K562 (cell line): ENCODE measurements around the gene EFNA1. TPM values are rescaled to one million over a fixed set of nuclear protein-coding genes. Genes with fewer than 3 reads are reported as not detected.

Experiments used
- ARNT ChIP-seq, 2 experiments: fragments of 450-650 bp; IDR thresholded peaks; 2 replicates each; pipeline ENCODE4 v1.6.1; 2016; ENCODE audit warnings: mild to moderate bottlenecking in 1 of 2
- FOS ChIP-seq: IDR thresholded peaks from 3 replicates; pipeline ENCODE4 v1.6.1; 2011; ENCODE audit not compliant: insufficient read length; ENCODE audit errors: extremely low read depth
- ILK ChIP-seq: fragments of 450-650 bp; IDR thresholded peaks from 2 replicates; pipeline ENCODE4 v1.6.1; 2016; ENCODE audit warnings: missing genetic modification characterization, low read depth, mild to moderate bottlenecking, missing compliant biosample characterization, moderate library complexity, borderline replicate concordance
- KDM2B ChIP-seq: fragments of 250-450 bp; sonication (Bioruptor Pico); IDR thresholded peaks from 2 replicates; pipeline ENCODE4 v1.8.0; 2021; ENCODE audit warnings: mild to moderate bottlenecking, moderate library complexity
- MECOM ChIP-seq: fragments of 250-450 bp; sonication (Bioruptor Pico); IDR thresholded peaks from 2 replicates; pipeline ENCODE4 v1.8.0; 2022; ENCODE audit warnings: inconsistent platforms
- MIER1 ChIP-seq: fragments of 450-650 bp; IDR thresholded peaks from 2 replicates; pipeline ENCODE4 v1.6.1; 2016; ENCODE audit warnings: antibody characterized with exemption, mild to moderate bottlenecking, low read depth
- NBN ChIP-seq: fragments of 450-650 bp; IDR thresholded peaks from 2 replicates; pipeline ENCODE4 v1.6.1; 2016; ENCODE audit warnings: low read depth, mild to moderate bottlenecking
- NFRKB ChIP-seq: fragments of 450-650 bp; IDR thresholded peaks from 2 replicates; pipeline ENCODE4 v1.6.1; 2016; ENCODE audit warnings: low read depth
- NFYB ChIP-seq: IDR thresholded peaks from 2 replicates; pipeline ENCODE4 v1.6.1; 2011; ENCODE audit warnings: mild to moderate bottlenecking, moderate library complexity; ENCODE audit not compliant: insufficient read length; ENCODE audit errors: extremely low read depth
- NRF1 ChIP-seq, 2 experiments: fragments of 450-650 bp; IDR thresholded peaks in 1 of 2; conservative IDR thresholded peaks in 1 of 2; 2 replicates each; pipeline ENCODE4 v1.6.1; 2014; ENCODE audit warnings: mild to moderate bottlenecking in 2 of 2
- PHF8 ChIP-seq: fragments of 200-600 bp; sonication (generic); IDR thresholded peaks from 2 replicates; pipeline ENCODE4 v1.6.1; 2012; ENCODE audit warnings: mixed run types, mild to moderate bottlenecking, inconsistent platforms, low read length, moderate library complexity, borderline replicate concordance
- SPI1 ChIP-seq: IDR thresholded peaks from 2 replicates; pipeline ENCODE4 v1.6.1; 2011; ENCODE audit warnings: low read depth, low read length, control low read depth, borderline replicate concordance
- STAT5A ChIP-seq: IDR thresholded peaks from 2 replicates; pipeline ENCODE4 v1.6.1; 2012; ENCODE audit warnings: low read length, inconsistent platforms, borderline replicate concordance
- TEAD4 ChIP-seq, 2 experiments: sonication (generic) in 1 of 2; formaldehyde crosslinking in 1 of 2; IDR thresholded peaks; 2 replicates each; pipeline versions ENCODE4 v1.6.1 to v1.8.0; 2012 to 2022; ENCODE audit warnings: borderline replicate concordance in 1 of 2, inconsistent platforms in 1 of 2, low read length in 1 of 2, mild to moderate bottlenecking in 1 of 2, missing genetic modification reagents in 1 of 2
- TFAM ChIP-seq: fragments of 250-450 bp; sonication (Bioruptor Pico); conservative IDR thresholded peaks from 2 replicates; pipeline ENCODE4 v1.5.0; 2021; ENCODE audit warnings: mild to moderate bottlenecking, moderate library complexity
- polyA plus RNA-seq, 8 experiments: library from polyadenylated mRNA; depleted of rRNA in 4 of 8; stranded (reverse) in 5 of 8; unstranded in 3 of 8; fragments of >200 nt; fragmentation: Nextera tagmentation in 2 of 8; fragmentation: Illumina TruSeq in 1 of 8; extraction: Ambion mirVana in 2 of 8; extraction: Trizol in 1 of 8; gene quantifications; 2 replicates each; pipeline versions ENCODE4 v1.2.1 to v1.2.3, GENCODE V29; 2011 to 2014; ENCODE audit warnings: inconsistent platforms in 1 of 8, missing spikeins in 1 of 8
- total RNA-seq, 7 experiments: library from RNA; depleted of rRNA in 6 of 7; stranded (reverse); fragments of >200 nt in 6 of 7; fragmentation: Illumina TruSeq in 2 of 7; extraction: Trizol in 2 of 7; gene quantifications; 2 replicates each; pipeline versions ENCODE4 v1.2.1 to v1.2.3, GENCODE V29; 2011 to 2021; ENCODE audit warnings: low replicate concordance in 1 of 7
- TF ChIP-seq, protein P1 (sequence below): fragments of 250-450 bp; sonication (Bioruptor Pico); IDR thresholded peaks from 2 replicates; pipeline ENCODE4 v1.4.0; 2020
- TF ChIP-seq, protein P2 (sequence below): fragments of 250-450 bp; sonication (Bioruptor Pico); IDR thresholded peaks from 2 replicates; pipeline ENCODE4 v1.4.0; 2020; ENCODE audit warnings: mild to moderate bottlenecking, moderate library complexity, borderline replicate concordance
- TF ChIP-seq, protein P3 (sequence below): sonication (generic); formaldehyde crosslinking; IDR thresholded peaks from 2 replicates; pipeline ENCODE4 v1.8.0; 2023; ENCODE audit warnings: mild to moderate bottlenecking, missing genetic modification reagents
- TF ChIP-seq, protein P4 (sequence below): fragments of 250-450 bp; sonication (Bioruptor Pico); IDR thresholded peaks from 2 replicates; pipeline ENCODE4 v1.5.0; 2021
- TF ChIP-seq, protein P5 (sequence below): fragments of 450-650 bp; IDR thresholded peaks from 2 replicates; pipeline ENCODE4 v1.6.1; 2016; ENCODE audit warnings: antibody characterized with exemption

The EFNA1 gene
- total and polyA plus RNA-seq, 9 of the 15 experiments (the other 6 are each of a cell fraction or from before 2014, with no cell fraction given): 2.1 to 9.3 (median 3.0) TPM

DNA sequence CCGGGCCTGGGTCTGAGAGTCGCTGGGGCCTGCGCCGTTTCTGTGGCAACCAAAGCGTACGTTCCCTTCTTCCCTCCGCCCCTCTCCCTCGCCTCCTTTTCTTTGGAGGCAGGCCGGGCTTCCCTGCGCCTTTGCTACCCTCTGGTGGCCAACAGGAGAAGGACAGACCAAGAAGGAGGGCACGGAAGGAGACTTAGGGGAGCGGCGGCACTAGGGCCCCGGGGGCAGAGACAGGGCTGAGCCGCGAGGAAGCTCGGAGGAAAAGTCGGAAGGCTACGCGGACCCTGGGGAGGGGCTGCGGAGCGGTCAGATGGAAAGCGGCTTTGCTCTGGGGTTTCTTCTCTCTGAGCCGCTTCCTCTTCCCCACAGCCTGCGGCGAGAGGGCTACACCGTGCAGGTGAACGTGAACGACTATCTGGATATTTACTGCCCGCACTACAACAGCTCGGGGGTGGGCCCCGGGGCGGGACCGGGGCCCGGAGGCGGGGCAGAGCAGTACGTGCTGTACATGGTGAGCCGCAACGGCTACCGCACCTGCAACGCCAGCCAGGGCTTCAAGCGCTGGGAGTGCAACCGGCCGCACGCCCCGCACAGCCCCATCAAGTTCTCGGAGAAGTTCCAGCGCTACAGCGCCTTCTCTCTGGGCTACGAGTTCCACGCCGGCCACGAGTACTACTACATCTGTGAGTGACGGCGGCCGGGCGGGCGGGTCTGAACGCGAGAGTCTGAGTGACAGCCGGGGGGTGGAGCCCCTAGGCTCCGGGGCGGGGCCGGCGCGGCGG lies 42.8 kb upstream of the EFNA1 start (continued):
- no peak for TF ChIP-seq MECOM (CRISPR knock-in tag)
- TF ChIP-seq NFRKB: no peak
- TF ChIP-seq, protein P1, sequence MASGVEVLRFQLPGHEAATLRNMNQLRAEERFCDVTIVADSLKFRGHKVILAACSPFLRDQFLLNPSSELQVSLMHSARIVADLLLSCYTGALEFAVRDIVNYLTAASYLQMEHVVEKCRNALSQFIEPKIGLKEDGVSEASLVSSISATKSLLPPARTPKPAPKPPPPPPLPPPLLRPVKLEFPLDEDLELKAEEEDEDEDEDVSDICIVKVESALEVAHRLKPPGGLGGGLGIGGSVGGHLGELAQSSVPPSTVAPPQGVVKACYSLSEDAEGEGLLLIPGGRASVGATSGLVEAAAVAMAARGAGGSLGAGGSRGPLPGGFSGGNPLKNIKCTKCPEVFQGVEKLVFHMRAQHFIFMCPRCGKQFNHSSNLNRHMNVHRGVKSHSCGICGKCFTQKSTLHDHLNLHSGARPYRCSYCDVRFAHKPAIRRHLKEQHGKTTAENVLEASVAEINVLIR: peak; percentile 7; the same call in 1 of the 2 replicates
- no peak for TF ChIP-seq SPI1
- peak in 1 of 2 experiments; percentile 62; a peak in 2 of 4 replicates for TF ChIP-seq ARNT (IDR thresholded peaks at IDR 0.05)
- TF ChIP-seq MIER1: peak; percentile 62; the same call in 1 of the 2 replicates
- TF ChIP-seq STAT5A: no peak
- TF ChIP-seq, protein P2, sequence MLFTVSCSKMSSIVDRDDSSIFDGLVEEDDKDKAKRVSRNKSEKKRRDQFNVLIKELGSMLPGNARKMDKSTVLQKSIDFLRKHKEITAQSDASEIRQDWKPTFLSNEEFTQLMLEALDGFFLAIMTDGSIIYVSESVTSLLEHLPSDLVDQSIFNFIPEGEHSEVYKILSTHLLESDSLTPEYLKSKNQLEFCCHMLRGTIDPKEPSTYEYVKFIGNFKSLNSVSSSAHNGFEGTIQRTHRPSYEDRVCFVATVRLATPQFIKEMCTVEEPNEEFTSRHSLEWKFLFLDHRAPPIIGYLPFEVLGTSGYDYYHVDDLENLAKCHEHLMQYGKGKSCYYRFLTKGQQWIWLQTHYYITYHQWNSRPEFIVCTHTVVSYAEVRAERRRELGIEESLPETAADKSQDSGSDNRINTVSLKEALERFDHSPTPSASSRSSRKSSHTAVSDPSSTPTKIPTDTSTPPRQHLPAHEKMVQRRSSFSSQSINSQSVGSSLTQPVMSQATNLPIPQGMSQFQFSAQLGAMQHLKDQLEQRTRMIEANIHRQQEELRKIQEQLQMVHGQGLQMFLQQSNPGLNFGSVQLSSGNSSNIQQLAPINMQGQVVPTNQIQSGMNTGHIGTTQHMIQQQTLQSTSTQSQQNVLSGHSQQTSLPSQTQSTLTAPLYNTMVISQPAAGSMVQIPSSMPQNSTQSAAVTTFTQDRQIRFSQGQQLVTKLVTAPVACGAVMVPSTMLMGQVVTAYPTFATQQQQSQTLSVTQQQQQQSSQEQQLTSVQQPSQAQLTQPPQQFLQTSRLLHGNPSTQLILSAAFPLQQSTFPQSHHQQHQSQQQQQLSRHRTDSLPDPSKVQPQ (CRISPR knock-in tag): no peak
- TF ChIP-seq TFAM (CRISPR knock-in tag): no peak
- TF ChIP-seq TEAD4 (IDR thresholded peaks at IDR 0.05; ENCODE audit: low read length): no peak
- TF ChIP-seq TEAD4 (CRISPR knock-in tag; IDR thresholded peaks at IDR 0.05; ENCODE audit: borderline replicate concordance): no peak
- TF ChIP-seq NFYB: no peak
- TF ChIP-seq NBN: peak; percentile 86; the same call in 1 of the 2 replicates
- TF ChIP-seq FOS: no peak
- TF ChIP-seq, protein P3, sequence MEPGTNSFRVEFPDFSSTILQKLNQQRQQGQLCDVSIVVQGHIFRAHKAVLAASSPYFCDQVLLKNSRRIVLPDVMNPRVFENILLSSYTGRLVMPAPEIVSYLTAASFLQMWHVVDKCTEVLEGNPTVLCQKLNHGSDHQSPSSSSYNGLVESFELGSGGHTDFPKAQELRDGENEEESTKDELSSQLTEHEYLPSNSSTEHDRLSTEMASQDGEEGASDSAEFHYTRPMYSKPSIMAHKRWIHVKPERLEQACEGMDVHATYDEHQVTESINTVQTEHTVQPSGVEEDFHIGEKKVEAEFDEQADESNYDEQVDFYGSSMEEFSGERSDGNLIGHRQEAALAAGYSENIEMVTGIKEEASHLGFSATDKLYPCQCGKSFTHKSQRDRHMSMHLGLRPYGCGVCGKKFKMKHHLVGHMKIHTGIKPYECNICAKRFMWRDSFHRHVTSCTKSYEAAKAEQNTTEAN (CRISPR knock-in tag): no peak; the same call in 1 of the 2 replicates
- TF ChIP-seq, protein P4, sequence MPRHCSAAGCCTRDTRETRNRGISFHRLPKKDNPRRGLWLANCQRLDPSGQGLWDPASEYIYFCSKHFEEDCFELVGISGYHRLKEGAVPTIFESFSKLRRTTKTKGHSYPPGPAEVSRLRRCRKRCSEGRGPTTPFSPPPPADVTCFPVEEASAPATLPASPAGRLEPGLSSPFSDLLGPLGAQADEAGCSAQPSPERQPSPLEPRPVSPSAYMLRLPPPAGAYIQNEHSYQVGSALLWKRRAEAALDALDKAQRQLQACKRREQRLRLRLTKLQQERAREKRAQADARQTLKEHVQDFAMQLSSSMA (CRISPR knock-in tag): peak; percentile 60; the same call in 1 of the 2 replicates
- peak; percentile 70; the same call in 1 of the 2 replicates for TF ChIP-seq PHF8
- no peak for TF ChIP-seq ILK (tag)
- TF ChIP-seq, protein P5, sequence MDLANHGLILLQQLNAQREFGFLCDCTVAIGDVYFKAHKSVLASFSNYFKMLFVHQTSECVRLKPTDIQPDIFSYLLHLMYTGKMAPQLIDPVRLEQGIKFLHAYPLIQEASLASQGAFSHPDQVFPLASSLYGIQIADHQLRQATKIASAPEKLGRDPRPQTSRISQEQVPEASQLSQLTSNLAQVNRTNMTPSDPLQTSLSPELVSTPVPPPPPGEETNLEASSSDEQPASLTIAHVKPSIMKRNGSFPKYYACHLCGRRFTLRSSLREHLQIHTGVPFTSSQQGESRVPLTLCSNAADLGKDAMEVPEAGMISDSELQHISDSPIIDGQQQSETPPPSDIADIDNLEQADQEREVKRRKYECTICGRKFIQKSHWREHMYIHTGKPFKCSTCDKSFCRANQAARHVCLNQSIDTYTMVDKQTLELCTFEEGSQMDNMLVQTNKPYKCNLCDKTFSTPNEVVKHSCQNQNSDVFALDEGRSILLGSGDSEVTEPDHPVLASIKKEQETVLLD: peak; percentile 64; the same call in 1 of the 2 replicates
- TF ChIP-seq NRF1 (conservative IDR thresholded peaks at IDR 0.05 in 1 of 2, IDR thresholded peaks at IDR 0.05 in 1 of 2): peak; percentile 44 to 47; a peak in 2 of 4 replicates
- peak; percentile 73; the same call in 1 of the 2 replicates for TF ChIP-seq KDM2B (CRISPR knock-in tag)
